ENCODE results near the gene GNB1. TPM values are rescaled to one million over a fixed set of nuclear protein-coding genes. Genes with fewer than 3 reads are reported as not detected.
A peak's percentile ranks its signal among the peaks of the same experiment; 100 is the strongest.

Gene GNB1
- total and polyA plus RNA-seq, 2 of the 4 experiments (the other 2 are of a cell fraction) = 73.5 to 371 TPM

GRCh38 chr1:1780598-1781525 lies 110.0 kb downstream of the GNB1 start:
- POLR2A ChIA-PET (ENCODE audit: unreplicated experiment) = no interaction called here
- WGBS, 2 experiments (ENCODE audit: extremely low coverage in 2 of 2, insufficient read length in 1 of 2) = 73% methylated on average over 4 of the region's 7 CpGs; no CpG with 5 or more reads in 1 of the 2 experiments
- Histone ChIP-seq H3K4me2 (ENCODE audit: low read depth, low read length) (no peak overlapping the region), H4K91ac (ENCODE audit: insufficient read depth, low read depth, low read length) (no peak overlapping the region), H2AFZ (replicated peaks; ENCODE audit: low read length, poor library complexity) (peak overlapping the region; percentile 56), H4K20me1 (ENCODE audit: insufficient read depth, low read length) (peaks cover 31% of the 10 kb centered on the region), H2BK15ac (ENCODE audit: low read depth, low read length) (no peak overlapping the region), H2BK5ac (ENCODE audit: low read depth, low read length, poor library complexity, severe bottlenecking) (no peak overlapping the region), H4K5ac (ENCODE audit: low read depth, low read length) (no peak overlapping the region), H3K9me1 (ENCODE audit: insufficient read depth, low read length) (peaks cover 11% of the 10 kb centered on the region), H3K23ac (ENCODE audit: low read depth, low read length) (no peak overlapping the region), H3K56ac (ENCODE audit: extremely low read depth, insufficient read depth, low read length) (no peak overlapping the region), H4K8ac (ENCODE audit: low read depth in 2 of 2, low read length in 2 of 2) (no peak overlapping the region), H2AK5ac (ENCODE audit: low read depth, low read length) (peak overlapping the region; percentile 57; the same call in 1 of the 2 replicates), H3K9ac (ENCODE audit: low read depth, low read length) (no peak overlapping the region), H3K18ac (ENCODE audit: low read depth, low read length) (no peak overlapping the region), H2BK20ac (ENCODE audit: low read depth, low read length) (no peak overlapping the region), H3K79me1 (ENCODE audit: low read depth in 1 of 2, low read length in 2 of 2) (peaks cover 10 to 55% of the 10 kb centered on the region in 2 experiments), H3K27me3 (ENCODE audit: control insufficient read depth, insufficient read depth, low read length) (no peaks in the 10 kb centered on the region), H3K27ac (ENCODE audit: insufficient read depth, low read length) (no peak overlapping the region), H3K36me3 (ENCODE audit: control insufficient read depth, insufficient read depth, low read length) (peaks cover 13% of the 10 kb centered on the region), H3K4me1 (ENCODE audit: control insufficient read depth, insufficient read depth, low read length) (peaks cover 22% of the 10 kb centered on the region), H3K4ac (ENCODE audit: low read depth, low read length) (no peak overlapping the region), H3K9me3 (ENCODE audit: control insufficient read depth, insufficient read depth, low read length) (no peaks in the 10 kb centered on the region), H2BK120ac (ENCODE audit: low read depth, low read length) (no peak overlapping the region), H3K4me3 (ENCODE audit: insufficient read depth, low read depth, low read length) (no peak overlapping the region), H3K14ac (replicated peaks; ENCODE audit: low read depth, low read length) (no peak overlapping the region), H2AK9ac (replicated peaks; ENCODE audit: low read depth, low read length, poor library complexity) (peak overlapping the region; percentile 71)
- ATAC-seq (ENCODE audit: low read depth) = no peak
- CTCF ChIA-PET = no interaction called here
- intact Hi-C loops (cut with micrococcal nuclease) (no loop called here), in situ Hi-C loops (cut with MboI; ENCODE audit: low sequenced_read_pairs) (loop anchor here (10.0 kb wide), 1 partner anchor 124 kb away; no protein-coding TSS in a partner anchor), dilution Hi-C loops (cut with HindIII; ENCODE audit: low sequenced_read_pairs, unreplicated experiment) (no loop called here)
- BruUV-seq (replicated peaks) = no TSS peak
- no peak for DNase-seq
- no peak for TF ChIP-seq RAD21 (IDR thresholded peaks at IDR 0.05; ENCODE audit: low read length)
- no peak for TF ChIP-seq MAFK (IDR thresholded peaks at IDR 0.05; ENCODE audit: low read depth, low read length)
- TF ChIP-seq CEBPB (IDR thresholded peaks at IDR 0.05; ENCODE audit: low read depth, low read length) = no peak
- no peak for TF ChIP-seq SMC3 (IDR thresholded peaks at IDR 0.05; ENCODE audit: low read depth, low read length)
- no peak for TF ChIP-seq RCOR1 (IDR thresholded peaks at IDR 0.05; ENCODE audit: insufficient replicate concordance, low read length)
- TF ChIP-seq BHLHE40 (IDR thresholded peaks at IDR 0.05; ENCODE audit: low read depth, low read length) = no peak
- TF ChIP-seq POLR2A (IDR thresholded peaks at IDR 0.05; ENCODE audit: low read depth, low read length) = no peak
- no peak for TF ChIP-seq FOS (IDR thresholded peaks at IDR 0.05; ENCODE audit: low read depth, low read length)
- no peak for TF ChIP-seq RFX5 (IDR thresholded peaks at IDR 0.05; ENCODE audit: low read depth, low read length)
- TF ChIP-seq, protein P1, sequence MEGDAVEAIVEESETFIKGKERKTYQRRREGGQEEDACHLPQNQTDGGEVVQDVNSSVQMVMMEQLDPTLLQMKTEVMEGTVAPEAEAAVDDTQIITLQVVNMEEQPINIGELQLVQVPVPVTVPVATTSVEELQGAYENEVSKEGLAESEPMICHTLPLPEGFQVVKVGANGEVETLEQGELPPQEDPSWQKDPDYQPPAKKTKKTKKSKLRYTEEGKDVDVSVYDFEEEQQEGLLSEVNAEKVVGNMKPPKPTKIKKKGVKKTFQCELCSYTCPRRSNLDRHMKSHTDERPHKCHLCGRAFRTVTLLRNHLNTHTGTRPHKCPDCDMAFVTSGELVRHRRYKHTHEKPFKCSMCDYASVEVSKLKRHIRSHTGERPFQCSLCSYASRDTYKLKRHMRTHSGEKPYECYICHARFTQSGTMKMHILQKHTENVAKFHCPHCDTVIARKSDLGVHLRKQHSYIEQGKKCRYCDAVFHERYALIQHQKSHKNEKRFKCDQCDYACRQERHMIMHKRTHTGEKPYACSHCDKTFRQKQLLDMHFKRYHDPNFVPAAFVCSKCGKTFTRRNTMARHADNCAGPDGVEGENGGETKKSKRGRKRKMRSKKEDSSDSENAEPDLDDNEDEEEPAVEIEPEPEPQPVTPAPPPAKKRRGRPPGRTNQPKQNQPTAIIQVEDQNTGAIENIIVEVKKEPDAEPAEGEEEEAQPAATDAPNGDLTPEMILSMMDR (conservative IDR thresholded peaks at IDR 0.05; ENCODE audit: low read depth, low read length) = no peak
- TF ChIP-seq MXI1 (IDR thresholded peaks at IDR 0.05; ENCODE audit: borderline replicate concordance, low read depth, low read length) = no peak
- TF ChIP-seq CHD1 (IDR thresholded peaks at IDR 0.05; ENCODE audit: low read depth, low read length) = no peak
- TF ChIP-seq, protein P2, sequence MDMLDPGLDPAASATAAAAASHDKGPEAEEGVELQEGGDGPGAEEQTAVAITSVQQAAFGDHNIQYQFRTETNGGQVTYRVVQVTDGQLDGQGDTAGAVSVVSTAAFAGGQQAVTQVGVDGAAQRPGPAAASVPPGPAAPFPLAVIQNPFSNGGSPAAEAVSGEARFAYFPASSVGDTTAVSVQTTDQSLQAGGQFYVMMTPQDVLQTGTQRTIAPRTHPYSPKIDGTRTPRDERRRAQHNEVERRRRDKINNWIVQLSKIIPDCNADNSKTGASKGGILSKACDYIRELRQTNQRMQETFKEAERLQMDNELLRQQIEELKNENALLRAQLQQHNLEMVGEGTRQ (IDR thresholded peaks at IDR 0.05; ENCODE audit: low read depth, low read length) = no peak
- TF ChIP-seq, protein P3, sequence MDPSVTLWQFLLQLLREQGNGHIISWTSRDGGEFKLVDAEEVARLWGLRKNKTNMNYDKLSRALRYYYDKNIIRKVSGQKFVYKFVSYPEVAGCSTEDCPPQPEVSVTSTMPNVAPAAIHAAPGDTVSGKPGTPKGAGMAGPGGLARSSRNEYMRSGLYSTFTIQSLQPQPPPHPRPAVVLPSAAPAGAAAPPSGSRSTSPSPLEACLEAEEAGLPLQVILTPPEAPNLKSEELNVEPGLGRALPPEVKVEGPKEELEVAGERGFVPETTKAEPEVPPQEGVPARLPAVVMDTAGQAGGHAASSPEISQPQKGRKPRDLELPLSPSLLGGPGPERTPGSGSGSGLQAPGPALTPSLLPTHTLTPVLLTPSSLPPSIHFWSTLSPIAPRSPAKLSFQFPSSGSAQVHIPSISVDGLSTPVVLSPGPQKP (IDR thresholded peaks at IDR 0.05; ENCODE audit: borderline replicate concordance, low read depth, low read length) = no peak

Data from IMR-90 (cell line).